ENCODE data around the gene WDTC1.
A peak's percentile ranks its signal among the peaks of the same experiment; 100 is the strongest.

WDTC1 gene

GRCh38 chr1:27302612-27303011, 68.2 kb downstream of the WDTC1 start:
- no peak for DNase-seq

GRCh38 chr1:27303509-27303908, 69.1 kb downstream of the WDTC1 start:
- no peak for DNase-seq

GRCh38 chr1:27306071-27306470, 71.6 kb downstream of the WDTC1 start:
- no peak for DNase-seq

- no peak for DNase-seq
These were observed 72.7 kb downstream of the WDTC1 start for GRCh38 chr1:27306892-27307761.

- DNase-seq, result no peak
These were observed 73.6 kb downstream of the WDTC1 start for GRCh38 chr1:27307874-27308598.

GRCh38 chr1:27314169-27314568, 79.7 kb downstream of the WDTC1 start:
- DNase-seq, result no peak

GRCh38 chr1:27314737-27315136, 80.3 kb downstream of the WDTC1 start:
- DNase-seq, result no peak

- DNase-seq, result no peak
These were observed 82.4 kb downstream of the WDTC1 start for GRCh38 chr1:27316860-27317259.

- no peak for DNase-seq
These were observed 83.7 kb downstream of the WDTC1 start for GRCh38 chr1:27318136-27318535.

GRCh38 chr1:27318596-27318995, 84.2 kb downstream of the WDTC1 start:
- no peak for DNase-seq

- DNase-seq, result peak; percentile 98
These were observed 87.6 kb downstream of the WDTC1 start, which contains the start of gene TMEM222 for GRCh38 chr1:27321813-27322568. TMEM222 (plus strand) TSS chr1:27322163; CDS start chr1:27322198, 35 bp downstream.

- no peak for DNase-seq
These were observed 88.3 kb downstream of the WDTC1 start for GRCh38 chr1:27322569-27323240.

- no peak for DNase-seq
These were observed 90.9 kb downstream of the WDTC1 start for GRCh38 chr1:27325286-27325685.

GRCh38 chr1:27327964-27328363, 93.5 kb downstream of the WDTC1 start:
- no peak for DNase-seq

GRCh38 chr1:27330786-27331185, 96.4 kb downstream of the WDTC1 start:
- no peak for DNase-seq

- no peak for DNase-seq
These were observed 97.0 kb downstream of the WDTC1 start for GRCh38 chr1:27331426-27331825.

- DNase-seq, result no peak
These were observed 97.5 kb downstream of the WDTC1 start for GRCh38 chr1:27331922-27332321.

- DNase-seq, result no peak
These were observed 98.3 kb downstream of the WDTC1 start for GRCh38 chr1:27332536-27333281.

- DNase-seq, result no peak
These were observed 99.4 kb downstream of the WDTC1 start for GRCh38 chr1:27333717-27334279.

- no peak for DNase-seq
These were observed 101.3 kb downstream of the WDTC1 start for GRCh38 chr1:27335506-27336422.

Data from activated gamma-delta T cell (primary cell).